Left ventricle myocardium inferior (tissue), 1 donor: ENCODE measurements around the gene TGFB1. TPM values are rescaled to one million over a fixed set of nuclear protein-coding genes. Genes with fewer than 3 reads are reported as not detected.

Experiments
- DNase-seq: peaks from one replicate; pipeline ENCODE4 v3.0.0-alpha.2; 2020
- H3K27ac ChIP-seq: fragments of 200-600 bp; replicated peaks from 2 replicates; pipeline ENCODE4 v1.8.0; 2021
- H3K27me3 ChIP-seq: fragments of 200-600 bp; 2 replicates; pipeline ENCODE4 v1.8.0; 2021; ENCODE audit warnings: low read depth
- H3K36me3 ChIP-seq: fragments of 200-600 bp; 2 replicates; pipeline ENCODE4 v1.8.0; 2021
- H3K4me1 ChIP-seq: fragments of 200-600 bp; 2 replicates; pipeline ENCODE4 v1.8.0; 2021
- H3K4me3 ChIP-seq: fragments of 200-600 bp; 2 replicates; pipeline ENCODE4 v1.8.0; 2021; ENCODE audit warnings: mild to moderate bottlenecking, moderate library complexity
- H3K9me3 ChIP-seq: fragments of 200-600 bp; replicated peaks from 2 replicates; pipeline ENCODE4 v1.8.0; 2021
- intact Hi-C: fragments of 100-400 bp; cut with micrococcal nuclease; formaldehyde crosslinking; loops from one replicate; pipeline ENCODE4 v1.11.0; 2022
- total RNA-seq: library from RNA; stranded (reverse); fragmentation: NEBNext Ultra II Directional; extraction: Animal tissue kit (Norgen Biotek cat#: 25700); gene quantifications from one replicate; pipeline ENCODE4 v1.2.1, GENCODE V29; 2021
- TF ChIP-seq, protein P1 (sequence below): fragments of 200-600 bp; IDR thresholded peaks from 2 replicates; pipeline ENCODE4 v1.8.0; 2021; ENCODE audit warnings: antibody characterized with exemption, mild to moderate bottlenecking, borderline replicate concordance
- donor health status: DM: no; HTN: yes; CAD: no; lungs with severe emphysema.

Gene TGFB1
- total RNA-seq, 1 donor from 2014 or later = 14.9 TPM

DNA sequence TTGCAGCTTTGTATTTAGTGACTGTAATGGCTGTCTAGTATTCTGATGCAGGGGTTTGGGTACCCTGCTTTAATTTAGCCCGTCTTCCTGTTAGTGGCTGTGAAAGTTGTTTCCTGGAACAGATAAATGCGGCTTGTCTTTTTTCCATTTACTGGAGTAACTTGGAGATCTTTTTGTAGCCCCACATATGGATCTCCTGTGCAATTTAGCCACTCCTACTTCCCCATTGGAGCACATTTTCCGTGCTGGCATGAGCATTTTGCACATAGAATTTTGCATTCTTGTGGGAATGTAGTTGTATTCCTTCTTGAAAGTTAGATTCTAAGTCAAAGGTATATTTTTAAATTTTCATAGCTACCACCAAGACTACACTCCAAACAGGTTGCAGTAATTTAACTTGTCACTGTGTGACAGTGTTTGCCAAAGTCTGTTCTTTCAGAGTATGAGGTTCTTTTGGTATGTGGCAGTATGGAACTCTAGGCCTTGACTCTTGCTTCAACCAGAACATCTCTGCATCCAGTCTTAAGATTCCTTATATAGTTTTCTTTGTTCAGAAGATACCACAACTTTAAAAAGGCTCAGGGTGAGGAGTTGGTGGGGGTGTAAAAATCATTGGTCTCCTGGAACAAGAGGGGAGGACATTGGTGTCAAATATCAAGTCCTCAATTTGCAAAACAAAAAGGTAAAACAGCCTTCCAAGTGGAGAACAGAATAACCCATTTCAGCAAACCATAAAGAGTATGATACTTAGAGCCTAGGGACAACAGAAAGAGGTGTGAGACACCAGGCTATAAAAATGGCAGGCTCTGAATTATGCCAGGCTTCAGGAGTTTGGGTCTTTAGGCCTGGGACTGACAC, 64.8 kb downstream of the TGFB1 start:
- peaks cover 100% of the 10 kb centered on the region for H3K36me3 ChIP-seq
- no peaks in the 10 kb centered on the region for H3K27me3 ChIP-seq
- TF ChIP-seq, protein P1, sequence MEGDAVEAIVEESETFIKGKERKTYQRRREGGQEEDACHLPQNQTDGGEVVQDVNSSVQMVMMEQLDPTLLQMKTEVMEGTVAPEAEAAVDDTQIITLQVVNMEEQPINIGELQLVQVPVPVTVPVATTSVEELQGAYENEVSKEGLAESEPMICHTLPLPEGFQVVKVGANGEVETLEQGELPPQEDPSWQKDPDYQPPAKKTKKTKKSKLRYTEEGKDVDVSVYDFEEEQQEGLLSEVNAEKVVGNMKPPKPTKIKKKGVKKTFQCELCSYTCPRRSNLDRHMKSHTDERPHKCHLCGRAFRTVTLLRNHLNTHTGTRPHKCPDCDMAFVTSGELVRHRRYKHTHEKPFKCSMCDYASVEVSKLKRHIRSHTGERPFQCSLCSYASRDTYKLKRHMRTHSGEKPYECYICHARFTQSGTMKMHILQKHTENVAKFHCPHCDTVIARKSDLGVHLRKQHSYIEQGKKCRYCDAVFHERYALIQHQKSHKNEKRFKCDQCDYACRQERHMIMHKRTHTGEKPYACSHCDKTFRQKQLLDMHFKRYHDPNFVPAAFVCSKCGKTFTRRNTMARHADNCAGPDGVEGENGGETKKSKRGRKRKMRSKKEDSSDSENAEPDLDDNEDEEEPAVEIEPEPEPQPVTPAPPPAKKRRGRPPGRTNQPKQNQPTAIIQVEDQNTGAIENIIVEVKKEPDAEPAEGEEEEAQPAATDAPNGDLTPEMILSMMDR = no peak
- H3K4me1 ChIP-seq = no peaks in the 10 kb centered on the region
- no peaks in the 10 kb centered on the region for H3K9me3 ChIP-seq
- no peak overlapping the region for H3K4me3 ChIP-seq
- H3K27ac ChIP-seq = no peak overlapping the region
- intact Hi-C loops = no loop called here
- no peak for DNase-seq

Other genes starting within 250 kb of the TGFB1 start
- not detected for gene CYP2F1, start 239.5 kb downstream of the TGFB1 start, total RNA-seq
- 0.44 TPM for gene CYP2S1, start 160.7 kb downstream of the TGFB1 start, total RNA-seq
- 13.6 TPM for gene AXL, start 134.7 kb downstream of the TGFB1 start, total RNA-seq
- gene HNRNPUL1, start 89.5 kb downstream of the TGFB1 start, total RNA-seq = 103 TPM
- gene CCDC97, start 43.8 kb downstream of the TGFB1 start, total RNA-seq = 15.5 TPM
- 2.5 TPM for gene B9D2, start 10.2 kb upstream of the TGFB1 start, total RNA-seq
- 2.8 TPM for gene TMEM91, start 22.6 kb upstream of the TGFB1 start, total RNA-seq
- gene EXOSC5, start 43.4 kb upstream of the TGFB1 start, total RNA-seq = 17.4 TPM
- 51.0 TPM for gene BCKDHA, start 43.9 kb upstream of the TGFB1 start, total RNA-seq
- 10.3 TPM for gene B3GNT8, start 73.5 kb upstream of the TGFB1 start, total RNA-seq
- gene DMAC2, start 86.0 kb upstream of the TGFB1 start, total RNA-seq = 125 TPM
- not detected for gene ERICH4, start 89.2 kb upstream of the TGFB1 start, total RNA-seq
- gene CEACAM21, start 222.2 kb upstream of the TGFB1 start, total RNA-seq = 0.60 TPM